PC-9 (cell line): Measurements from ENCODE around the gene SSTR3.

Experiments used
- EZH2 ChIP-seq: fragments of 200-600 bp; sonication (generic); IDR thresholded peaks from 2 replicates; pipeline ENCODE4 v1.8.0; 2017; ENCODE audit warnings: antibody characterized with exemption, low read depth
- TF ChIP-seq, protein P1 (sequence below): fragments of 200-600 bp; sonication (generic); conservative IDR thresholded peaks from 2 replicates; pipeline ENCODE4 v1.6.1; 2017; ENCODE audit warnings: mixed run types, antibody characterized with exemption, mild to moderate bottlenecking, moderate library complexity

GRCh38 chr22:37222440-37222971, 10.2 kb upstream of the SSTR3 start:
- TF ChIP-seq, protein P1, sequence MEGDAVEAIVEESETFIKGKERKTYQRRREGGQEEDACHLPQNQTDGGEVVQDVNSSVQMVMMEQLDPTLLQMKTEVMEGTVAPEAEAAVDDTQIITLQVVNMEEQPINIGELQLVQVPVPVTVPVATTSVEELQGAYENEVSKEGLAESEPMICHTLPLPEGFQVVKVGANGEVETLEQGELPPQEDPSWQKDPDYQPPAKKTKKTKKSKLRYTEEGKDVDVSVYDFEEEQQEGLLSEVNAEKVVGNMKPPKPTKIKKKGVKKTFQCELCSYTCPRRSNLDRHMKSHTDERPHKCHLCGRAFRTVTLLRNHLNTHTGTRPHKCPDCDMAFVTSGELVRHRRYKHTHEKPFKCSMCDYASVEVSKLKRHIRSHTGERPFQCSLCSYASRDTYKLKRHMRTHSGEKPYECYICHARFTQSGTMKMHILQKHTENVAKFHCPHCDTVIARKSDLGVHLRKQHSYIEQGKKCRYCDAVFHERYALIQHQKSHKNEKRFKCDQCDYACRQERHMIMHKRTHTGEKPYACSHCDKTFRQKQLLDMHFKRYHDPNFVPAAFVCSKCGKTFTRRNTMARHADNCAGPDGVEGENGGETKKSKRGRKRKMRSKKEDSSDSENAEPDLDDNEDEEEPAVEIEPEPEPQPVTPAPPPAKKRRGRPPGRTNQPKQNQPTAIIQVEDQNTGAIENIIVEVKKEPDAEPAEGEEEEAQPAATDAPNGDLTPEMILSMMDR: no peak
- TF ChIP-seq EZH2: no peak
